HL-60/S4 (cell line): ENCODE measurements around the gene CARD6.
"Not testable (repeated sequence)": the region's sequence is repeated elsewhere in the genome, so short reads cannot be mapped to it uniquely, and the experiment has no call there.

Experiments used
- in situ Hi-C: fragments of 300-500 bp; cut with MboI; formaldehyde crosslinking; loops from 2 replicates; pipeline ENCODE4 v1.14.3; 2022; ENCODE audit warnings: low sequenced_read_pairs

CARD6 gene

DNA sequence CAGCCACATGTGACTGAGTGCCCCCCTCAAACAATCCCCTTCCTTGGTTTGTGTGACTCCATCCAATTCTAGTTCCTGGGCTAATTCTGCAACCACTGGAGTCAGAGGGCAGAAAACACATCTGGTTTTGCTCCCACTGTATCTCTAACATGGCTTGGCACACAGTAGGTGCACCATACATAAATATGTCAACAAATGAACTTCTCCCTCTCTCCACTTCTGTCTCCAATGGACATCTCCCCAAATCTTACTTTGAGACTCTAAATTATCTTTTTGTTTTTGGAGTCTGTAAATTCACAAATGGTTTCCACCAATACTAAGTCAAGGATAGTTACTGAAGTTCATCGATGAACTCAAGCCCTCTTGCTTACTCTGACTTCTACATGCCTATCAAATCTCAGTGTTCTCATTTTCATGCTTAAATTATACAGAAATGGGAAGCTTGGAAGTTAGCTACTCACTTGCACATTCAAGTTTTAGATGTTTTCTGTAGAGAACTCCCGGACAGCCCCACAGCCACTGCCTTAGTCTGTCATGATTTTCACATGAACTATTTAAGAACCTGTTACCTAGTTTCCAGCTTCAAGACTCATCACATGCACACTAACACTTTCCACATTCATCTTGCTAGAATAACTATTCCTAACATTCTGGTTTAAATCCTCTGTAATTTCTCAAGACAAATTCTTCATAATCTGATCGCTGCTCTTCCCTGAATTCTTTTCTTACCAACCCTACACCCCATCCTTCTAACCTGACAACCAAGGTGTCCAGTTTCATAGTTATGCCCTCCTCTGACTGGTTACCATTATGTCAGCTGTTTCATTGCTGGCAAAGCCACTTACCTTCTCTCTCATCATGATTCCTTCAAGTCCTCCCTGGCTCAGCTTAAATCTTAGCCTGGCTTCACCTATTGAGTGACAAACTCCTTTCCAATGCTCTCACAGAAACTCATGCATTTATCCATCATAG, 12.2 kb upstream of the CARD6 start:
- in situ Hi-C loops, result no loop called here

DNA sequence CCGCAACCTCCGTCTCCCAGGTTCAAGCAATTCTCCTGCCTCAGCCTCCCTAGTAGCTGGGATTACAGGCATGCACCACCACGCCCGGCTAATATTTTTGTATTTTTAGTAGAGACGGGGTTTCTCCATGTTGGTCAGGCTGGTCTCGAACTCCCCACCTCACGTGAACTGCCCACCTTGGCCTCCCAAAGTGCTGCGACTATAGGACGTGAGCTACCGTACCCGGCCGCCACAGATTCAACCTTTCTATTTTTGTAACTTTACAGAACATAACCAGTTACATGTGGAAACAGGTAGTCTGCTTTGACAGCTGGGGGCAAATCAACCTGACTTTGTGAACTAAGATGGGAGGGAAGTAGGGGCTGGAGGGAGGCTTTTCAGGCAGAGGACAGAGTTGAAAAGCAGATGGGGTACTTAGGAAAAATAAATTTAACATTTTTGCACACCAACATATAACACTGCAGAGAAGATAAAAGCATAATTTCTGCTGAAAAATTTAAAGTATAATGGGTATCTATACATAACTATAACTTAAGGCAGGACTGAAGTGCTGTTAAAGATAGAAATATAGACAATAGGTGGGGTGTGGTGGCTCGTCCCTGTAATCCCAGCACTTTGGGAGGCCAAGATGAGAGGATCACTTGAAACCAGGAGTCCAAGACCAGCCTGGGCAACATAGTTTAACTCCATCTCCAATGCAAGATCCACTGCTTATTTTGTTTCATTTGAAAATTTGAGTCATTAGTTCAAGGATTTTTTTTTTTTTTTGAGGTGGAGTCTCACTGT, 11.2 kb upstream of the CARD6 start:
- in situ Hi-C loops, result no loop called here

DNA sequence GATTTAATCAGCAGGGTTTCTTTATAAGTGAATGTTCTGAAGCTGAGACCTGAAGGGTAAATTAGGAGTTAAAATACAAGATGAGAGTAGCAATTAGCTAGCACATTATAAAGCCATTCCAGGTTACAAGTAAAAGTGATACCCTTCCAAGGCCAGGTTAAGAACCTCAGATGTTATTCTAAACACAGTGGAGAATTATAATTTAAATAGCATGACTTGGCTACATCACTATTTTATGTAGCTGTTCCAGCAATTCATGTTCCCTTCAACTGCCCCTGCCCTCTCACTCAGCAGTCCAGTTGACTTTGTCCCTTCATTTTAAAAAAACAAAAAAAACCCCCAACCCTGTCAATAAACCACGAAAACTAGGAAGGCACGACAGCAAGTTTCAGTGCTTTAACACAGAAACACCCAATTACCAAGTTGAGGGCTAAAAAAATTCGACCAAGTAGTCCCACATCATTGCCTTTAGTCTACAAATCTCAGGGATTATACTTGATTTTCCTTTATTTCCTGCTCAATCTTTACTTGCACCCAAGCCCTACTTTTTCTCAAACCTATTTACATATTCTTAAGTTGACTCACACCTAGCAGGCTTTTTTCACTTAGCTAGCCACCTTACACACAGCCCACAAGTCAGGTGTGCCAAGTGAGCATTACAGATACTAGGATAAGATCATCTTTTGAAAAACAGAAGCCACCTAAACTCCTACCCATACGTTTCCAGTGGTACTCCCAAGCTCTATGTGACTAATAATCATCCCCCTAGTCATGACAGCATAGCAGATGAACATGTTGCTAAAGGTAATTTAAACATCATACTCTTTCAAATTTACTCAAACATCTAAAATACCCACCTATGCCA, 9.6 kb upstream of the CARD6 start:
- in situ Hi-C loops, result no loop called here

DNA sequence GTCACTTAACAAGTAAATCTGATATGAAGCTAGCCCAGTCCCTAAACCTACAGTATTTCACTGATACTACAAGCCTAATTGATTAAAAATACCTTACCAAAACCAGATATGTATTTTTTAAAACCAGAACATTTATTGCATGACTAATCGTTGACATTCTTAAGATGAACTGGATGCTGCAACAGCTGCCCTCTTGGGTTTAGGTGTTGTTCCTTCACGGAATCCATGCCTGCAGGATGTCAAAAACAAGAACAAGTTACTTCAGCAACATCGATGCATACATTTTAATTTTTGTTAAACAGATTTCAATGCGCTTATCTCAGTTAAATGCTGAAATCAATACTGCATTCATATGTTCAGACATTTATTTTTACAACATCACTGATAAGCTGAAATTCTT, 8.8 kb upstream of the CARD6 start:
- in situ Hi-C loops, result no loop called here

DNA sequence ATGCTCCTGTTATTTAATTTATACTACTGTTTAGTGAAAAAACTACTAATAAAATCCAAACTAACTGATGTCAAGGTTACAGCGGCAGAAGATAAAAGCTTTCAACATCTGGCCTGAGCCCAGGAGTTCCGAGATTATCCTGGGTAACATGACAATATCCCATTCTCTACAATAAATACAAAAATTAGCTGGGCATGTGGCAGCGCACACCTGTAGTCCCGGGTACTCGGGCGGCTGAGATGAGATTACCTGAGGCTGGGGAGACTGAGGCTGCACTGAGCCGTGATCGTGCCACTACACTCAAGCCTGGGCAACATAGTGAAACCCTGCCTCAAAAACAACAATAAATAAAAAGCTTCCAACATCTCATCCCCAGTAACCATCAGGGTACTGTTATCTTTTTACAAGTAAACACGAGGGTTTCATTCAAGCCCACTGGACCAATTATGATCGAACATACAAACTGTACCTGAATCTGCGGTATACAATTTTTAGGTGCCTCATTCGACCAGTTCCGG, 7.4 kb upstream of the CARD6 start:
- in situ Hi-C loops, result no loop called here

DNA sequence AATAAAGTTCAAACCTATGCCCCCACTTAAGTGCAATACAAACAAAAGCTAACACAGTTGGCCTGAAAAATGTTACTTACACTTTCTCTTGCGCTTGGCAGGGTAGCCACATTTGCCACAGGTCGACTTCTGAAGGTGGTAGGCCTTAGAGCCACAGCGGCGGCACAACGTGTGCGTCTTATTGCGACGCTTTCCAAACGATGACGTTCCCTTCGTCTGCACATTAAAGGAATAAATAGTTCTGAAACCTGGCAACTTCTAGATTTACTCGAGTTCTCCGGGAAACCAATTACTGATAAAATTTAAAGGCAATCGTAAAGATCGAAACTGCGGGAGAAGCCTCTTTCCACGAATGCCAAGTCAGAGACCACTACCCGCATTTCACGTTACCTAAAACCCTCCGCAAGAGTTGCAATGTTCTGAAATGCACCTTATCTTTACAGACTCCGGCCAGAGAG, 6.7 kb upstream of the CARD6 start:
- in situ Hi-C loops, result no loop called here

DNA sequence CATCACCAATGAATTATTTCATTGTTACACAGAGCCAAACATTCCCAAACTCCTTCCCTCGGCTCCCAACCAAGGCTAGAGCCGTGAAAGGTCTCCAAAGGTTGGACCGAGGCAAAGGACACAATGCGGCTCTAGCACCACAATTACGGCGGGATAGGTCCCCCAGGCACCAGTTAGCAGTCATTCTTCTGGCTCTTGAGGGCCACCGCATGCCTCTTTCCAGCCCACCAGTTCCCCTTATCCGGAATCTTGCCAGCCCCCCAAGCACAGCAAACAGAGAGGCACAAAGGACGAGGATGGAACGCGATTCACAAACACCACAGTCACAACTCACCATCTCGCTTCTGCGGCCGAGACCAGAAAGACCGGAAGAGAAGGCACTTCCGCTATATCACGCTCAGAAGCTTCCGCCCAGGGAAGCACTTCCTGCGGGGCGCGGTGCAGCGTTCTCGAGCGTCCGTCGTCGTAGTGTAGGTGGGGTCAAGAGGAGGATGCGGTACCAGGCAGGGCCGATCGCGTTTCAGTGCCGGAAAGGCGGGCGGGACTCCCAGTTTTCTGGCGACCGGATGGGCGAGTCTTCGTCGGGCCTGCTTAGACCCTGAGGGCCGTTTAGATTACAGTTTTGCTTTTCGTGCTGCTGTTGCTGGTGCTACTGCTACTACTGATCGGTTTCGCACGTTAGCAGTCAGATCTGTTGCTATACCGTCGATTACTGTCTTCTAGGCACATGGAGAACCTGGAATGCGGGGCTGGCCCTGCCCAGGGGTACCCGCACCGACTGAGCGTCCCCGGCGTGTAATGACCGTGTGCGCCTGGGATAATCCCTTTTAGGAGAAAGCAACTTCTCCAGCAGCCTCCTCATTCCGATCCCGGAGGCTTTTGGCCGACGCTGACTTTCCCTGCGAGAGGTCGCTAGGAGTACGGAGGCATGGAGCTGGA, 6.0 kb upstream of the CARD6 start, which contains the start of gene RPL37:
TSS of gene RPL37 (minus strand) at position 374 of the 939 bp plus-strand sequence. CDS start at position 337, 37 bp downstream.
- in situ Hi-C loops, result no loop called here

DNA sequence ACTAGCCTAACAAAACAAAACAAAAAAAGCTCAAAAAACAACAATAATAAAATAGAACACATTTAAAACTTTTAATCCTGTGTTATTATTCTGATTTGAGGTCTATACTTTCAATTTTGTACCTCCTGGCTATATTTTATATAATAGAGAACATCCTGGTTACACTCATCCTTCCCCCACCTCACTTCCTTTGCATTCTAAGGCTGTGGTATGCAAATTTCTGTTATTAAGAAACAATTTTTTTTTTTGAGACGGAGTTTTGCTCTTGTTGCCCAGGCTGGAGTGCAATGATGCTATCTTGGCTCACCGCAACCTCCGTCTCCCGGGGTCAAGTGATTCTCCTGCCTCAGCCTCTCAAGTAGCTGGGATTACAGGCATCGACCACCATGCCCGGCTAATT, 3.1 kb upstream of the CARD6 start:
- in situ Hi-C loops, result no loop called here

DNA sequence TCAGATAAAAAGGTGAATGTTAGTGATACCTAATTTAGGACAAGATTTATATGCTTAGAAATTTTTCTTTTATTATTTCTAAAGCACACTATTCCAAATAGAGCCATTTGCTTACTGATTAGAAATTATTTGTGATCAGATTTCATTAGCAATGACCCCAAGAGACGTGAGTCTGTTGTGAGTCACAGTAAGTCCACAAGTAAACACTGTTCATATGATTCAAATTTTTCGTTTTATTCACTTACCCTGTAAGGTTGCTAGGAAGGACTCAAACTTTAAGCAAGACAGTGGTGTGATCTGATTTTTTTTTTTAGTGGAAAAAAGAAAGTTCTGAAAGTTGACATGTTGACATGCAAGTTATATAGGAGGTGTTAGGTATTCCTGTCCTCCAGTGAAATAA, 1.2 kb downstream of the CARD6 start:
- in situ Hi-C loops, result no loop called here

DNA sequence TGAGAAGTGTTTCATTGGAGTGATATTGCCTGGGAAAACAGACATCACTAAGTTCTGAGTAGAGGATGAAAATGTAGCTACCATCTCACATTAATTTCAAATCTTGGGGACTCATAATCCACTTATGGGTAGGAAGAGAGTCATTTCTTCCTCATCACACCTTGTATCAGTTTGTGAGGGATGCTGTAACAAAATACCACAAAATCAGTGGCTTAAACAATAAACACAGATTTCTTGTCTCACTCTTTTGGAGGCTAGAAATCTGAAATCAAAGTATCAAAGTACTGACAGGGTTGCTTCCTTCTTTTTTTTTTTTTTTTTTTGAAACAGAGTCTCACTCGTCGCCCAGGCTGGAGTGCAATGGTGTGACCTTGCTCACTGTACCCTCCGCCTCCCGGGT, 3.4 kb downstream of the CARD6 start:
- in situ Hi-C loops, result no loop called here

DNA sequence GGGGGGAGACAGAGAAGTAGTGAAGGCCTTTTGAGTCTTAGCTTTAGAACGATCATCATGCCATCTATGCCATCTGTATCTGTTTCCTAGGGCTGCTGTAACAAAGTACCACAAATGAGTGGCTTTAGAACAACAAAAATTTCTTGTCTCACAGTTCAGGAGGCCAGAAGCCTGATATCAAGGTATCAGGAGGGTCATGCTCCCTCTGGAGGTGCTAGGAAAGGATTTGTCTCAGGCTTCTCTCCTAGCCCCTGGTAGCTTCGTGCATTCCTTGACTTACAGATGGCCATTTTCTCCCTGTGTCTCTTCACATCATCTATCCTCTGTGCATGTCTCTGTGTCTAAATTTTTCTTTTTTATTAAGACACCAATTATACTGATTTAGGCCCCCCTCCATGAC, 5.2 kb downstream of the CARD6 start:
- in situ Hi-C loops, result no loop called here

DNA sequence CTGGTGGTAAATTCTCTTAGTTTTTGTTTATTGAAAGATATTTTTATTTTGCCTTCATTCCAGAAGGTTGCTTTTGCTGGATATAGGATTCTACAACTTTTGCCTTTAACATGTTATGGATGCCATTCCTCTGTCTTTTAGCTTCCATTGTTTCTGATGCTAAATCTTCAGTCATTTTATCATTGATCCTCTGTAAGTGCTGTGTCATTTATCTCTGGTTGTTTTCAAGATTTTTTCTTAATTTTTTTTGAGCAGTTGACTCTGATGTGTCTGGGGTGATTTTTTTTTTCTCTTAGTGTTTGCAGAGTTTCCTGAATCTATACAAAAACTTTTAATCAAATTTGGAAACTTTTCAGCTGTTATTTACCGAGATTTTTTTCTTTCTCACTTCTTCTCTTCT, 6.4 kb downstream of the CARD6 start:
- in situ Hi-C loops, result no loop called here

DNA sequence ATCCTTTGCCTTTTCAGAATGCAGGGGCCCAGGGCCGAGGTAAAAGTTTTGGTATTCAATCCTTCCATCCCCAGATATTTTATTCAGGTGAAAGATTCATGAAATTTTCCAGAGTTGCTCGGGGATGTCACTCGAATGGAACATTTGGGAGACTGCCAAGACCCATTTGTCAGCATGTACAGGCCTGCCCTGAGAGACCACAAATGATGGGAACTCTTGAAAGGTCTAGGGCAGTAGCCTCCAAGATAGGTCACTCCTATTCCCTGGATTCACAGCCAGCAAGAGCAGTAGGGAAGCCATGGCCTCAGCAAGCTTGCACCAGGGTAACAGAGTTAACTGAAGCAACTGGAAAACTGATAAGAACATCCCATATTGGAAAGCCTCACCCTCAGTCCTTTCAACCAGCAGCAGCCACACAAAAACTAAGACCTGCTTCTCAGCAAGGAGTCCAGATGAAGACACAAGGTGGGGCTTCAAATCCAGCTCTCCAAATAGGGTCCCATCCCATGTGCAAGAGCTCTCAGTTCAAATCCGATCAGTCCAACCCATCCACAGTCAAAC, 12.5 kb downstream of the CARD6 start:
- in situ Hi-C loops, result no loop called here

DNA sequence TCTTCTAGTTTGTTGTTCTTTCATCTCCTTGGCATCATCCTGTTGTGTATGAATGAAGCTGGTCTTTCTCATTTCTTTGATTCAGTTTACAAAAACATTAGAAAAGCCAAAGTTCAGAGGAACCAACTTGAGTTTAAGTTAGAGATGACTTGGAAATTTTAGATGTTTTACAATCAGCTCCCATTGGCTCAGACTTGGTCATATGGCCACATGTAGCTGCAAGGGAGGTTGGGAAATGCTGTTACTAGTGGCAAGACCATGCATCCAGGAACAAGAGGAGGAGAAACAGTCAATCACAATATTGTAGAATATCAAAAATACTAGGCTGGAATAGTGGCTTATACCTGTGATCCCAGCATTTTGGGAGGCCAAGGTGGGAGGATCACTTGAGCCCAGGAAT, 19.5 kb downstream of the CARD6 start:
- in situ Hi-C loops, result no loop called here

DNA sequence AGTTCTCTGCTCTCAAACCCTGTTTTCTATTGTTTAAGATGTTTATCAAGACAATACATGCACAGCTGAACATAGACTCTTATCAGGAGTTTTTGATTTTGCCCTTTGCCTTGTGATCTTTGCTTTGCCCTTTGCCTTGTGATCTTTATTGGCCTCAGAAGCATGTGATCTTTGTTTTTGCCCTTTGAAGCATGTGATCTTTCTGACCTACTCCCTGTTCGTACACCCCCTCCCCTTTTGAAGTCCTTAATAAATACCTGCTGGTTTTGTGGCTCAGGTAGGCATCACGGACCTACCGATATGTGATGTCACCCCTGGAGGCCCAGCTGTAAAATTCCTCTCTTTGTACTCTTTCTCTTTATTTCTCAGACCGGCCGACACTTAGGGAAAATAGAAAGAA, 23.8 kb downstream of the CARD6 start:
- in situ Hi-C loops, result not testable (repeated sequence)

DNA sequence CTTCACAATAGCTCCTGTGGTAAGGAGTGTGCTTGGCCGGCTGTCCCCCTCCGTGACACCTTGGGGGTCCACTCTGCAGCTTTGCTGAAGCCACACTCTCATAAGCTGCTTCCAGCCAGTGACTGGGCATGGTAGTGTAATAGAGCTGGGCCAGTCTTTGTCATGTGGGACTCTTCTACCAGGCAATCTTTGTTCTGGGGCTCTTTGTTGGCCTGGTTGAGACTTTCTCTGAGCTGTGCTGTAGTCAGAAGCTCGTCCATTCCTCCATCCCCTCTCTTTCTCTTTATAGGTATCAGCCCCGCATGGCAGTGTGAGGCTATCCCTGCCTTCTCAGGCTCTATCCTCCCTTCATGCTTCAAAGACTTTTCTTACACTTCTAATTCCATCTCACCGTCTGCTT, 25.7 kb downstream of the CARD6 start:
- in situ Hi-C loops, result no loop called here

DNA sequence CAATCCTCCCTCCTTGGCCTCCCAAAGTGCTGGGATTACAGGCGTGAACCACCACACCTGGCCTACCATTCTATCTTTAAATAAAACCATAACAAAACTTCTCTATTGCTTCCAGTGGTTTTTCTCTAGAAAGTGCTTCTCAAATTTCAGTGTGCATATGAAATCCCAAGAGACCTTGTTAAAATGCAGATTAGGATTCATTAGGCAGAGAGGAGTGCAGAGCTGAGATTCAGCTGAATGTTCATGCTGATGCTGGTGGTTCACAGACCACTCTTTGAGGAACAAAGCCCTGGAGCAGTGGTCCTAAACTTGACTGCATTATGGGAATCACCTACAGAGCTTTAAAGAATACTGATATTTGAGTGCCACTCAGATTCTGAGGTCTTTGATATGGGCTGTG, 28.2 kb downstream of the CARD6 start:
- in situ Hi-C loops, result no loop called here

DNA sequence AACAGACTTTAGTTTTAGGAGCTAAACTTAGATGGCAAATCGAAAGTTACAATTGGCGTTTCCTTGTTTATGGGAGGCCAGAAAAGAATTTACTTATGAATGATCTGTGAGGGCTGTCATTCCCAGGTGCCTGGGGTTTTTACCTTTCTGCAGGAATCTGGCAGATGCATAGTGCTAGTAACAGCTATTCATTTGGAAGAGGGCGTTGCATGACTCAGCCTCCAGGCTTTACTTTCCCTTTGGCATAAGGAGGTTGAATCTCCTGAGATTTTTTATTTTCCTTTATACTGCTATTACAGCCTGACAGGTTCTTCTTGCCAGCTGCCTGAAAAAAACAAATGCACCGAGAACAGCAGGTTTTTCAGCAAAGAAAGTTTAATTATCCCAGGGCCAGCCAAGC, 30.0 kb downstream of the CARD6 start:
- in situ Hi-C loops, result no loop called here

DNA sequence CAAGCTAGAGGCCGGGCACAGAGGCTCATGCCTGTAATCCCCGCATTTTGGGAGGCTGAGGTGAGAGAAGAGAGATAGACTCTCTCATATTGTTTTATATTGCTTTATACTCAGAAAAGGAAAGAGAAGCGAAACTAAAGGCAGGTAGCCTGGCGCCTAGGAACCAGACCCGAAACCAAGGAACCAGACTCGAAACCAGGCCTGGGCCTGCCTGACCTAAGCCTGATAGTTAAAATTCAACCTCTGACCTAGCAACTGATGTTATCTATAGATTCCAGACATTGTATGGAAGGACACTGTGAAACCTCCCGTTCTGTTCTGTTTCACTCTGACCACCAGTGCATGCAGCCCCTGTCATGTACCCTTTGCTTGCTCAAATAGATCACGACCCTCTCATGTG, 31.1 kb downstream of the CARD6 start:
- in situ Hi-C loops, result not testable (repeated sequence)
